ENCODE results near the gene TRAPPC3L.
A peak's percentile ranks its signal among the peaks of the same experiment; 100 is the strongest.

The TRAPPC3L gene

GRCh38 chr6:116463301-116463700 lies 82.2 kb downstream of the TRAPPC3L start:
- TF ChIP-seq CTCF (IDR thresholded peaks at IDR 0.05; ENCODE audit: low read depth, low read length), result no peak
- DNase-seq (ENCODE audit: low read depth in 2 of 2), result no peak
- no peak overlapping the region for H3K4me3 ChIP-seq (replicated peaks in 1 of 2; ENCODE audit: low read depth in 2 of 2, low read length in 2 of 2)

GRCh38 chr6:116461932-116462885 lies 83.3 kb downstream of the TRAPPC3L start:
- H3K4me3 ChIP-seq (replicated peaks in 1 of 2; ENCODE audit: low read depth in 2 of 2, low read length in 2 of 2), result peak overlapping the region; percentile 39 to 42
- no peak for TF ChIP-seq CTCF (IDR thresholded peaks at IDR 0.05; ENCODE audit: low read depth, low read length)
- peak; percentile 53 to 62 for DNase-seq (ENCODE audit: low read depth in 2 of 2)

GRCh38 chr6:116461331-116461931 lies 84.1 kb downstream of the TRAPPC3L start, which contains the start of gene CALHM6:
CALHM6 (plus strand) TSS chr6:116461375; CDS start chr6:116461930, 555 bp downstream.
- TF ChIP-seq CTCF (IDR thresholded peaks at IDR 0.05; ENCODE audit: low read depth, low read length), result no peak
- no peak for DNase-seq (ENCODE audit: low read depth in 2 of 2)
- H3K4me3 ChIP-seq (replicated peaks in 1 of 2; ENCODE audit: low read depth in 2 of 2, low read length in 2 of 2), result peak within 1 kb of the TSS; percentile 39 to 42

GRCh38 chr6:116459927-116460326 lies 85.6 kb downstream of the TRAPPC3L start:
- no peak for TF ChIP-seq CTCF (IDR thresholded peaks at IDR 0.05; ENCODE audit: low read depth, low read length)
- DNase-seq (ENCODE audit: low read depth in 2 of 2), result no peak
- no peak overlapping the region for H3K4me3 ChIP-seq (replicated peaks in 1 of 2; ENCODE audit: low read depth in 2 of 2, low read length in 2 of 2)

- no peak overlapping the region for H3K4me3 ChIP-seq (replicated peaks in 1 of 2; ENCODE audit: low read depth in 2 of 2, low read length in 2 of 2)
- no peak for TF ChIP-seq CTCF (IDR thresholded peaks at IDR 0.05; ENCODE audit: low read depth, low read length)
- DNase-seq (ENCODE audit: low read depth in 2 of 2), result no peak
Observed at GRCh38 chr6:116458264-116458663, 87.2 kb downstream of the TRAPPC3L start.

- H3K4me3 ChIP-seq (replicated peaks in 1 of 2; ENCODE audit: low read depth in 2 of 2, low read length in 2 of 2), result no peak overlapping the region
- no peak for TF ChIP-seq CTCF (IDR thresholded peaks at IDR 0.05; ENCODE audit: low read depth, low read length)
- DNase-seq (ENCODE audit: low read depth in 2 of 2), result no peak
Observed at GRCh38 chr6:116456927-116457326, 88.6 kb downstream of the TRAPPC3L start.

Measured in cardiac fibroblast (primary cell).